ENCODE measurements around the gene DEFB112. TPM values are rescaled to one million over a fixed set of nuclear protein-coding genes. Genes with fewer than 3 reads are reported as not detected.

Gene DEFB112
- not detected in 2 replicates for total RNA-seq

GRCh38 chr6:50049829-50050228 lies at the start of gene DEFB112:
Gene DEFB112 (minus strand): TSS chr6:50049929. CDS start chr6:50049869, 60 bp downstream.

GRCh38 chr6:50021894-50022293 lies 27.8 kb downstream of the DEFB112 start, which contains the start of gene DEFB110:
Gene DEFB110 (minus strand): TSS chr6:50021994. CDS start chr6:50021935, 59 bp downstream.

Other genes starting within 250 kb of the DEFB112 start
- not detected in 2 replicates for gene CRISP1, start 183.4 kb downstream of the DEFB112 start, total RNA-seq
- gene DEFB114, start 85.8 kb downstream of the DEFB112 start, total RNA-seq = not detected in 2 replicates
- gene DEFB113, start 80.3 kb downstream of the DEFB112 start, total RNA-seq = not detected in 2 replicates
- gene DEFB110, start 27.9 kb downstream of the DEFB112 start, total RNA-seq = not detected in 2 replicates